ENCODE measurements around the gene BPIFB1. TPM values are rescaled to one million over a fixed set of nuclear protein-coding genes. Genes with fewer than 3 reads are reported as not detected.

The BPIFB1 gene
- total and polyA plus RNA-seq, 3 experiments from 2014 or later: not detected

DNA sequence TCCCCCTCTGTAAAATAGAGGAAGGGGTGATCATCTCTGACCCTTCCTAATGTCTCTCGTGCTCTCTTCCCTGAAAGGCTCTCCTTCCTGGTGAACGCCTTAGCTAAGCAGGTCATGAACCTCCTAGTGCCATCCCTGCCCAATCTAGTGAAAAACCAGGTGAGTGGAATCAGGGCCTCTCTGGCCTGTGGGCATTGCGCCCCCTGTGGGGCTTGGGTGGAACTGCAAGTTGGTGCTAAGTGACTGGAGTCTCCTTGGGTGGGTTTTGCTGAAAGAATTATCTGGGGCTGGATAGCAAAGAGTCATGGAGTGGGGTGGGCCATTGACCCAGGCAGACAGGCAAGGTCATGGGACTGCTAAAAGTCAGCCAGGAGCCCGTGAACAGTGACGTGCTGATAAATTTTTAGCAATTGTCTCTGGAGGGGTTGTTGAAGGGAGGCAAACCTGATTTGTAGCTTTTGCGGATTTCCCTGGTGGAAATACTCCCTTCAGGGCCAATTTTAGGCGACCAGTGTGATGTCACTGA lies 8.9 kb downstream of the BPIFB1 start:
- H3K36me3 Mint-ChIP-seq: no peaks in the 10 kb centered on the region
- CTCF ChIA-PET: interaction anchor here (0.8 to 0.9 kb wide), 2 partner anchors 13 to 389 kb away, joined by 3 read pairs; no protein-coding TSS in a partner anchor
- POLR2A ChIA-PET: no interaction called here
- no peaks in the 10 kb centered on the region for H3K9me3 Mint-ChIP-seq
- peaks cover 5 to 31% of the 10 kb centered on the region in 2 donors for H3K27me3 Mint-ChIP-seq
- peak overlapping the region in 1 of 7 donors; percentile 37 for H3K4me3 Mint-ChIP-seq
- Histone ChIP-seq H3K9me3 (ENCODE audit: low read length) (no peaks in the 10 kb centered on the region), H3K4me1 (ENCODE audit: insufficient read depth, low read length) (no peaks in the 10 kb centered on the region), H3K4me3 (ENCODE audit: low read length) (no peak overlapping the region), H3K27me3 (ENCODE audit: insufficient read depth, low read length, poor library complexity, severe bottlenecking) (no peaks in the 10 kb centered on the region), H3K27ac (ENCODE audit: low read depth, low read length) (no peak overlapping the region), H3K36me3 (ENCODE audit: insufficient read depth, low read length) (no peaks in the 10 kb centered on the region)
- DNase-seq: peak; percentile 39 to 76 (median 52)
- no peaks in the 10 kb centered on the region for H3K4me1 Mint-ChIP-seq
- H3K27ac Mint-ChIP-seq: peak overlapping the region in 2 of 8 donors; percentile 64 to 78

DNA sequence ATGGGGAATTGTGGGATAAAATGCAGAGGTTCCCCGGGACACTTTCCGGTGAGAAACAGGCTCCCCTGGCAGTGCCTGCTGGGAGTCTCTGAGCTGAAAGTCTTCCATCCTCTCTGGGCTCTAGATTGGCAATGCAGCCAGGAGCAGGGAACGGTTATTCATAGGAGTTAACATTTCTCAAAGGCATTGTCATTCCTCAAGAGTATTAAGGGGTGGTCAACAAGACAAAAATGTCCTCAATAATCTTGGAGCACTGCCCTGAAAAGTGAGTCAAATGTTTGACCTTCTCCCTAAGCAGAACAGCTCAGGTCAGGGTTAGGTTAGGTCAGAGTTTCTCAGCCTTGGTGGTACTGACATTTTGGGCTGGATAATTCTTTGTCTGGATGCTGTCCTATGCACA lies 13.2 kb downstream of the BPIFB1 start:
- CTCF ChIA-PET: interaction anchor here (1.9 kb wide), 1 partner anchor 394 kb away, joined by 6 read pairs; no protein-coding TSS in a partner anchor
- Histone ChIP-seq H3K27me3 (ENCODE audit: insufficient read depth, low read length, poor library complexity, severe bottlenecking) (no peaks in the 10 kb centered on the region), H3K4me1 (ENCODE audit: insufficient read depth, low read length) (no peaks in the 10 kb centered on the region), H3K9me3 (ENCODE audit: low read length) (no peaks in the 10 kb centered on the region), H3K36me3 (ENCODE audit: insufficient read depth, low read length) (no peaks in the 10 kb centered on the region), H3K27ac (ENCODE audit: low read depth, low read length) (no peak overlapping the region), H3K4me3 (ENCODE audit: low read length) (no peak overlapping the region)
- no peak overlapping the region for H3K27ac Mint-ChIP-seq
- DNase-seq: no peak
- POLR2A ChIA-PET: no interaction called here
- no peaks in the 10 kb centered on the region for H3K9me3 Mint-ChIP-seq
- no peaks in the 10 kb centered on the region for H3K36me3 Mint-ChIP-seq
- H3K4me3 Mint-ChIP-seq: no peak overlapping the region
- H3K27me3 Mint-ChIP-seq: peaks cover 3 to 30% of the 10 kb centered on the region in 2 donors
- H3K4me1 Mint-ChIP-seq: no peaks in the 10 kb centered on the region

DNA sequence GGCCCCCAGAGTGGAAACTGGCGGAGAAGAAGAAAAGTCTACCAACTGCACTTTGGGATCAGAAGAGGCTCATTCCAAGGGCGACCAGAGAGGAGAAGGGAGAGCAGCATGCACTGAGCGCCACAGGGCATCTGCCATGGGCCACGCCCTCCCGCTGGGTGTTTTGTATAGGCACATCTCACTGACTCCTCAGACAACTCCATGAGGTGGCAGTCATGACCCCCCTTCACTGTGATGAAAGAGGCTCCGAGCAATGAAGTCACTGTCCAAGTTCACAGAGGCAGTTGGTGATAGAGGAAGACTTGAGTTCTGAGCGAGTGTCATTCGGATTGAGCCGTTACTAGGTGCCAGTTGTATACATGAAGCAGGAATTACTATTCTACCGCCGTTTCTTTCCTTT lies 15.4 kb downstream of the BPIFB1 start:
- no peaks in the 10 kb centered on the region for H3K9me3 Mint-ChIP-seq
- no peaks in the 10 kb centered on the region for H3K4me1 Mint-ChIP-seq
- no peaks in the 10 kb centered on the region for H3K27me3 ChIP-seq (ENCODE audit: insufficient read depth, low read length, poor library complexity, severe bottlenecking)
- H3K36me3 Mint-ChIP-seq: no peaks in the 10 kb centered on the region
- H3K27me3 Mint-ChIP-seq: peaks cover 0 to 20% of the 10 kb centered on the region in 2 donors
- DNase-seq: no peak
- no peak overlapping the region for H3K4me3 Mint-ChIP-seq
- H3K36me3 ChIP-seq (ENCODE audit: insufficient read depth, low read length): no peaks in the 10 kb centered on the region
- CTCF ChIA-PET: no interaction called here
- no peak overlapping the region for H3K27ac ChIP-seq (ENCODE audit: low read depth, low read length)
- no peaks in the 10 kb centered on the region for H3K9me3 ChIP-seq (ENCODE audit: low read length)
- no peak overlapping the region for H3K4me3 ChIP-seq (ENCODE audit: low read length)
- H3K27ac Mint-ChIP-seq: peak overlapping the region in 2 of 8 donors; percentile 33 to 54
- H3K4me1 ChIP-seq (ENCODE audit: insufficient read depth, low read length): no peaks in the 10 kb centered on the region
- POLR2A ChIA-PET: no interaction called here

DNA sequence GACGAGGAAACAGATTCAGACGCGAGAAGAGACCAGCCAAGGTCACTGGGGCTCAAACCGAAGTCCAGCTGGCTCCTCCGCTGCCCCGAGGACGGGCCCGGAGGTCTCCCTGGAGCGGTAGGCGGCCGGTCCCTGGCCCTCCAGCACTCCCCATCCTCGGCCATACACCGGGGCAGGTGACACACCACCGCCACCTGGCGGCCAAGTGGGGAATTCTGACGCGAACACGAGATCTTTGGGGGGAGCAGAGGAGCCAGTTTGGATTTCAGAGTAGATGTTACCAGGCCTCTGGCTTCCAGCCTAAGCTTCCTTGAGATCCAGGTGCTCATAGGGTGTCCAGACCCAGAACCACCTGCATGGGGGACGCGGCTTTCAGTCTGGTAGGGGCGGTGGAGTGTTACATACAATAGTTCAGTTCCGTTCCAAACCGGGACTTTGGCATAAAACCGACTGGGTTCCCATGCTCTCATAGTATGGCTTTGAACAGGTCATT lies 16.1 kb downstream of the BPIFB1 start:
- no peak overlapping the region for H3K4me3 ChIP-seq (ENCODE audit: low read length)
- no peaks in the 10 kb centered on the region for H3K9me3 ChIP-seq (ENCODE audit: low read length)
- H3K4me1 ChIP-seq (ENCODE audit: insufficient read depth, low read length): no peaks in the 10 kb centered on the region
- Mint-ChIP-seq H3K4me3 (no peak overlapping the region), H3K9me3 (no peaks in the 10 kb centered on the region), H3K36me3 (no peaks in the 10 kb centered on the region), H3K27me3 (peaks cover 2 to 16% of the 10 kb centered on the region in 2 donors), H3K4me1 (no peaks in the 10 kb centered on the region), H3K27ac (peak overlapping the region in 1 of 8 donors; percentile 33)
- H3K27ac ChIP-seq (ENCODE audit: low read depth, low read length): no peak overlapping the region
- CTCF ChIA-PET: interaction anchor here (0.9 to 1.8 kb wide), 4 partner anchors 15 to 397 kb away, joined by 3 to 6 read pairs (median 4); no protein-coding TSS in a partner anchor
- H3K27me3 ChIP-seq (ENCODE audit: insufficient read depth, low read length, poor library complexity, severe bottlenecking): no peaks in the 10 kb centered on the region
- POLR2A ChIA-PET: no interaction called here
- peak; percentile 53 to 76 (median 62) for DNase-seq
- no peaks in the 10 kb centered on the region for H3K36me3 ChIP-seq (ENCODE audit: insufficient read depth, low read length)

DNA sequence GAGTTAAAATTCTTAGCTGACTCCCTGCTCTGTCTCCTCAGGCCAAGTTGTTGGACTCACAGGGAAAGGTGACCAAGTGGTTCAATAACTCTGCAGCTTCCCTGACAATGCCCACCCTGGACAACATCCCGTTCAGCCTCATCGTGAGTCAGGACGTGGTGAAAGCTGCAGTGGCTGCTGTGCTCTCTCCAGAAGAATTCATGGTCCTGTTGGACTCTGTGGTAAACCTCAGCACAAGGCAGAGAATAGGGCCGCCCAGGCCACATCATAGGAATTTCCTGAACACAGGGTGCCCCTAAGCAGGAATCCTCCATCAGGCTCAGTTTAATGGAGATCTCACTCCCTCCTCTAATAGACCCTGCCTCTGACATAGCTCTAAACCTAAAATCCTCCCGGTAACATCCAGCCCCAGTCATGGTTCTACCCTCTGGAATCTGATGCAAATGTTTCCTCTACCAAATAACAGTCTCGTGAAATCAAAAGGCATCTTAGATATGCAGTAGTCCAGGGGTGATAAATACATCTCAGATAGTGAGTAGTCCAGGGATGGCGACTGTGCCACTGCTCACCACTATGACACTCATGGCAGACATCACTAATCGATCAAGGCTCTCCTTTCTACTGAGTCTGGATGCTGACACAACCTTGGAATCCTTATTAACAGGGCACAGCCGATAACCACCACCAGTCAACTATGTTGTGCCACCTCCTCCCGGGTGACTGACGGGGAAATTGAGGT lies 18.3 kb downstream of the BPIFB1 start:
- Mint-ChIP-seq H3K36me3 (no peaks in the 10 kb centered on the region), H3K4me1 (no peaks in the 10 kb centered on the region), H3K4me3 (peak overlapping the region in 1 of 7 donors; percentile 3), H3K9me3 (no peaks in the 10 kb centered on the region), H3K27ac (no peak overlapping the region), H3K27me3 (peaks cover 2 to 13% of the 10 kb centered on the region in 2 donors)
- no peaks in the 10 kb centered on the region for H3K9me3 ChIP-seq (ENCODE audit: low read length)
- H3K4me3 ChIP-seq (ENCODE audit: low read length): no peak overlapping the region
- no peaks in the 10 kb centered on the region for H3K4me1 ChIP-seq (ENCODE audit: insufficient read depth, low read length)
- CTCF ChIA-PET: interaction anchor here (1.2 to 2.1 kb wide), 3 partner anchors 9 to 511 kb away, joined by 3 to 5 read pairs (median 3); no protein-coding TSS in a partner anchor
- H3K36me3 ChIP-seq (ENCODE audit: insufficient read depth, low read length): no peaks in the 10 kb centered on the region
- no peak for DNase-seq
- POLR2A ChIA-PET: no interaction called here
- no peaks in the 10 kb centered on the region for H3K27me3 ChIP-seq (ENCODE audit: insufficient read depth, low read length, poor library complexity, severe bottlenecking)
- no peak overlapping the region for H3K27ac ChIP-seq (ENCODE audit: low read depth, low read length)

DNA sequence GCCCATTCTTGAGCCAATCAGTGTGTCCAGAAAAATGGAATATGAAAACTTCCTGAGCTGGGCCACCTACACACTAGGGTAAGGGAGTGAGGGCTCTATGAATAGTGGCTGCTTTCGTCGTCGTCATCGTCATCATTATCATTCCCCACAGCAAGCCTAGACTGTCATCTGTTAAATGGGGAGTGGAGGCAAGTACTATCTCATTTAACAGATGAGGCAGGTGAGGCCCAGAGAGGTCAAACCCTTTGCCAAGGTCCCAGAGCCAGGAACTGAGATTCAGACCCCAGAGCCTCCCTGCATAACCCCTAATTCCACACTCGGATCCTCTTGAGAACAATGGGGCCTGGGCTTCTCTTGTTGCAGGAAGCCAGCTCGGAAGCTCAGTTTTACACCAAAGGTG lies 20.6 kb downstream of the BPIFB1 start:
- CTCF ChIA-PET: interaction anchor here (2.1 kb wide), 1 partner anchor 402 kb away, joined by 5 read pairs; no protein-coding TSS in a partner anchor
- no peak for DNase-seq
- Mint-ChIP-seq H3K4me1 (no peaks in the 10 kb centered on the region), H3K36me3 (no peaks in the 10 kb centered on the region), H3K9me3 (no peaks in the 10 kb centered on the region), H3K27me3 (peaks cover 2 to 3% of the 10 kb centered on the region in 2 donors), H3K4me3 (no peak overlapping the region), H3K27ac (no peak overlapping the region)
- Histone ChIP-seq H3K27ac (ENCODE audit: low read depth, low read length) (no peak overlapping the region), H3K9me3 (ENCODE audit: low read length) (no peaks in the 10 kb centered on the region), H3K27me3 (ENCODE audit: insufficient read depth, low read length, poor library complexity, severe bottlenecking) (no peaks in the 10 kb centered on the region), H3K4me1 (ENCODE audit: insufficient read depth, low read length) (no peaks in the 10 kb centered on the region), H3K36me3 (ENCODE audit: insufficient read depth, low read length) (no peaks in the 10 kb centered on the region), H3K4me3 (ENCODE audit: low read length) (no peak overlapping the region)
- POLR2A ChIA-PET: no interaction called here

DNA sequence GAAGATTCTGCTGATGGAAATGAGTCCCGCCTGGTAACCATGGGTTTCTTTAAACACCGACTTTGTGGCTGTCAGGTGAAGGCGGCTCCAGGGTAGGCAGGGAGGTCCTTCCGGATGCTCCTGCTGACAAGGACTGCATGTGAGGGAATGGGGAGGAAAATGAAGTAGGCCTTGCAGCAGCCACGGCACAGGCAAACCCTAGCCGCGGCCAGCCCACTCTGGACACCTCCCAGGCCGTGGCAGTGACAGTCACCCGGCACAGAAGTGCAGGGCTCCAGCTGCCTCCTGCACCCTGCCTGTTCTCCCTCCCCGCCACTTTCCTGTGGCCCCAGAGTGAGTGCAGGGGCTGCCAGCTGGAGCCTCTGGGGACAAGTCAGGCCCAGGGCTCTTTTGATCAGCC lies 21.0 kb downstream of the BPIFB1 start:
- Histone ChIP-seq H3K9me3 (ENCODE audit: low read length) (no peaks in the 10 kb centered on the region), H3K27ac (ENCODE audit: low read depth, low read length) (no peak overlapping the region), H3K27me3 (ENCODE audit: insufficient read depth, low read length, poor library complexity, severe bottlenecking) (no peaks in the 10 kb centered on the region), H3K36me3 (ENCODE audit: insufficient read depth, low read length) (no peaks in the 10 kb centered on the region), H3K4me1 (ENCODE audit: insufficient read depth, low read length) (no peaks in the 10 kb centered on the region), H3K4me3 (ENCODE audit: low read length) (no peak overlapping the region)
- CTCF ChIA-PET: no interaction called here
- no peaks in the 10 kb centered on the region for H3K36me3 Mint-ChIP-seq
- H3K27me3 Mint-ChIP-seq: peaks cover 0 to 2% of the 10 kb centered on the region in 2 donors
- no peak overlapping the region for H3K4me3 Mint-ChIP-seq
- H3K4me1 Mint-ChIP-seq: no peaks in the 10 kb centered on the region
- H3K9me3 Mint-ChIP-seq: no peaks in the 10 kb centered on the region
- POLR2A ChIA-PET: no interaction called here
- H3K27ac Mint-ChIP-seq: no peak overlapping the region
- no peak for DNase-seq

DNA sequence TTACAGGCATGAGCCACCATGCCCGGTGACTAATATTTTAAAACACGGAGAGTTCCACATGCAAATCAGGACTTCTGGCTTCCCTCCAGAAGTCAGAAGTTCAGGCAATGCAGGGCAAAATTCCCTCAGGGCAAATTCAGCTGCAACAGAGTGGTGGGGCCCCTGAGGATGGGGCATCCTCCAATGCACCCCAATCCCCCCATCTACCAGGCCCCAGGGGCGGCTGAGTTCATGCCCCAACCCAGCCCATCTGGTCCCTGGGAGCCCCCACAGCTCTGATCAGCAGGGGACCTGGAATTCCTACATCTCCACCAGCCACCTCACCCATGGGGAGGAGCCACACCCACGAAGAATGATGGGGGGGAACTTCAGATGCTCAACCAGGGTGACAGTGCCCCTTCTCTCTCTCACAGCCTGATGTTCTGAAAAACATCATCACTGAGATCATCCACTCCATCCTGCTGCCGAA lies 22.6 kb downstream of the BPIFB1 start:
- no peaks in the 10 kb centered on the region for H3K4me1 ChIP-seq (ENCODE audit: insufficient read depth, low read length)
- CTCF ChIA-PET: no interaction called here
- POLR2A ChIA-PET: no interaction called here

More for the DNA sequence above, 22.6 kb downstream of the BPIFB1 start:
- Histone ChIP-seq H3K4me3 (ENCODE audit: low read length) (no peak overlapping the region), H3K36me3 (ENCODE audit: insufficient read depth, low read length) (no peaks in the 10 kb centered on the region), H3K27ac (ENCODE audit: low read depth, low read length) (no peak overlapping the region), H3K27me3 (ENCODE audit: insufficient read depth, low read length, poor library complexity, severe bottlenecking) (no peaks in the 10 kb centered on the region), H3K9me3 (ENCODE audit: low read length) (no peaks in the 10 kb centered on the region)
- Mint-ChIP-seq H3K27ac (no peak overlapping the region), H3K4me3 (no peak overlapping the region), H3K4me1 (no peaks in the 10 kb centered on the region), H3K9me3 (no peaks in the 10 kb centered on the region), H3K27me3 (peaks cover 2 to 3% of the 10 kb centered on the region in 2 donors), H3K36me3 (no peaks in the 10 kb centered on the region)
- no peak for DNase-seq

Measured in CD8-positive, alpha-beta memory T cell (primary cell).